Nephron progenitor cell (in vitro differentiated cells): Measurements from ENCODE around the gene RALGAPB.
A peak's percentile ranks its signal among the peaks of the same experiment; 100 is the strongest.

Source experiments
- DNase-seq: peaks from one replicate; pipeline ENCODE4 v3.0.0; 2021
- H3K27ac Mint-ChIP-seq: 2 replicates; pipeline ENCODE4 v1.8.0; 2021; ENCODE audit warnings: mild to moderate bottlenecking, moderate library complexity, mixed read lengths
- H3K27me3 Mint-ChIP-seq: 2 replicates; pipeline ENCODE4 v1.8.0; 2021; ENCODE audit warnings: mild to moderate bottlenecking, low read depth, mixed read lengths; ENCODE audit not compliant: poor library complexity
- H3K36me3 Mint-ChIP-seq: 2 replicates; pipeline ENCODE4 v1.8.0; 2021; ENCODE audit warnings: low read depth, mixed read lengths
- H3K4me1 Mint-ChIP-seq: 2 replicates; pipeline ENCODE4 v1.8.0; 2021; ENCODE audit warnings: mixed read lengths
- H3K4me3 Mint-ChIP-seq: 2 replicates; pipeline ENCODE4 v1.8.0; 2021; ENCODE audit warnings: mild to moderate bottlenecking, moderate library complexity, mixed read lengths
- H3K9me3 Mint-ChIP-seq: 2 replicates; pipeline ENCODE4 v1.8.0; 2021; ENCODE audit warnings: mild to moderate bottlenecking, moderate library complexity, mixed read lengths
- CTCF ChIP-seq: fragments of 200-600 bp; sonication (generic); IDR thresholded peaks from 2 replicates; pipeline ENCODE4 v1.5.0; 2021; ENCODE audit warnings: antibody characterized with exemption

Gene RALGAPB

GRCh38 chr20:38566036-38566598 is 93.5 kb downstream of the RALGAPB start:
- Mint-ChIP-seq H3K4me1 (no peaks in the 10 kb centered on the region), H3K27me3 (no peaks in the 10 kb centered on the region), H3K4me3 (no peak overlapping the region), H3K9me3 (no peaks in the 10 kb centered on the region), H3K27ac (no peak overlapping the region), H3K36me3 (peaks cover 32% of the 10 kb centered on the region)
- DNase-seq, result no peak
- no peak for TF ChIP-seq CTCF

DNA sequence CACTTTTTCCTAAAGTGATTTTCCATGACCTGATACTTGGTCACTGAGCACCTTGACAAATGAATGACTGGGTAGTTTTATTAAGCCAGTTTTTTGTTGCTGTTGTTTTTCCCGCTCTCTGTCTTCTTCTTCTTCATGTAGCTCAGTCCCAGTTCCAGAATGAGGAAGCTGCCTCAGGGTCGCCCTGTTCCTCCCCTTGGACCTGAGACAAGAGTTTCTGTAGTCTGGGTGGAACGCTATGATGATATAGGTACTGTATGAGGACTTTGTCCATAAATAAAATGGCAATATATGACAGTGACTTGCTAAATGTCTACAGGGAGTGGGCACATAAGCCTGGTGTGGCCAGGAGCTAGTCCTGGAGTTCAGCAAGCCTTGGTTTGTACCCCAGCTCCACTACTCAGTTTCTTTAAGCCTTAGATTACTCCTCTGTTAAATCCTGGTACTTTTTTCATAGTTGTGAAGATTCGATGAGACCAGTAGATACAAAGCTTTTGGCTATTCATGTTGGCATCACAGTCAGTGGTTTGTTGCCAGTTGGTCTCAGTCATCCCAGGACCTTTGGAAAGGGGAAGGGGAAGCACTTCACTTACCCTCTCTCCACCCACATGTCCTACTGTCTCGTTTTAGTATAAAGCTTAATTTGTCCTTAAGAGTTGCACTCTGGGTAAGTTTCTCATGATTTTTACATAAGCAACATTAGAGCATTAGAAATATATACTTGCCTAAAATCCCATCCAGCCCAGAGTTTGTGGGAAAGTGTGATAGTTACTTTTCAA is 97.3 kb downstream of the RALGAPB start:
- Mint-ChIP-seq H3K36me3 (peaks cover 32% of the 10 kb centered on the region), H3K9me3 (no peaks in the 10 kb centered on the region), H3K27ac (no peak overlapping the region), H3K4me1 (no peaks in the 10 kb centered on the region), H3K27me3 (no peaks in the 10 kb centered on the region), H3K4me3 (no peak overlapping the region)
- no peak for DNase-seq
- no peak for TF ChIP-seq CTCF

DNA sequence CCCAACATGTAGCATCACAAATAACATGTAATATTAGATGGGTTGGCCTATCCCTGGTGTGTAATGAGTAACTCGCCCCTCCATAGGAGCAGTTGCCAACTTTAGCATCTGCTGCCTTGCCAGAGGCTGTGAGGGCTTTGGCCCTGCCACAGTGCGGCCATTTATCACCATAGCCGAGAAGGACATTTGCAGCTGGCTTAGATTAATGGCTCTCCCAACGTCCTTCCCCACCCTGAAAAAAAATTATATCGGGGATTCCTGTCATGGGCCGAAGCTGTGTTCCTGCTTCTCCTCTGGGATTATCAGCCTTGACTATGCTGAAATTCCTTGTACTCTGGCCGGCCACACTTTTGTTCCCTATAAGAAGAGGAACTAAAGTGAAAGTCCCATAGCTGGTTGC is 100.8 kb downstream of the RALGAPB start:
- no peak overlapping the region for H3K4me3 Mint-ChIP-seq
- no peaks in the 10 kb centered on the region for H3K4me1 Mint-ChIP-seq
- H3K9me3 Mint-ChIP-seq, result no peaks in the 10 kb centered on the region
- DNase-seq, result no peak
- TF ChIP-seq CTCF, result no peak
- H3K27ac Mint-ChIP-seq, result peak overlapping the region; percentile 36
- peaks cover 46% of the 10 kb centered on the region for H3K36me3 Mint-ChIP-seq
- no peaks in the 10 kb centered on the region for H3K27me3 Mint-ChIP-seq

DNA sequence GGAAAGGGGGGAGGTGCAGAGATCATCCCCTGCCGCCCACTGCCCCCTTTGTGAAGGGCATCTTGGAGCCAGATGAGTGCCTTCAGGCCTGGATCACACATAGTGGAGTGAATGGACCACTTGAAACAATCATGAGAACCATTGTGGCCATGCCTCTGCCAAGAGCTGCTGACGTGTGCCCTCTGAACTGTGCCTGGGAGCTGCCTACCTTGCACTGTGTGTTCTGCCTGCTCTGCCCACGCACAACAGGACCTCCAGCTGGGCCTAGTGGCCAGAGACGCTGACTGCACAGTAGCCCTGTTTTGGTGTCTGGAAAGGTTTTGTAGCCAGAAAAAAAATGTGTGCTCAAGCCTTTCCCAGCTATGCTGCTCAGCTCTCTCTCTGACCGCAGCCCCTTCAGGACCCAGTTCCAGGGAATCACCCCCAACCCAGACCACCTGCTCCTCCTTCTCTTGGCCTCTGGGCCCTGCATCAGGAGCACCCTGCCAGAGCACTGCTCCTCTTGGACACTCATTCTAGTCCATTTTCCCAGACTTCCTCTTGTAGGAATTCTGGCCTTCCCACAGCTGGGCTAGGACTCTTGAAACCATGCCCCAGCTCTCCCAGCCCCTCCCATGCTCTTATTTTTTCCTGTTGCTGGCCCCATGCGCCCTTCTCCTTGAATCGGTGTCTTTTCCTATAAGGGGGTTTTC is 106.7 kb downstream of the RALGAPB start:
- H3K9me3 Mint-ChIP-seq, result no peaks in the 10 kb centered on the region
- no peak overlapping the region for H3K4me3 Mint-ChIP-seq
- H3K27ac Mint-ChIP-seq, result no peak overlapping the region

GRCh38 chr20:38579921-38580320 is 107.3 kb downstream of the RALGAPB start:
- TF ChIP-seq CTCF, result no peak
- H3K4me1 Mint-ChIP-seq, result peaks cover 17% of the 10 kb centered on the region
- DNase-seq, result no peak
- H3K27ac Mint-ChIP-seq, result no peak overlapping the region
- peaks cover 19% of the 10 kb centered on the region for H3K36me3 Mint-ChIP-seq
- no peak overlapping the region for H3K4me3 Mint-ChIP-seq
- H3K27me3 Mint-ChIP-seq, result peaks cover 5% of the 10 kb centered on the region
- no peaks in the 10 kb centered on the region for H3K9me3 Mint-ChIP-seq

More for the DNA sequence above, 106.7 kb downstream of the RALGAPB start:
- peaks cover 24% of the 10 kb centered on the region for H3K36me3 Mint-ChIP-seq
- TF ChIP-seq CTCF, result no peak
- DNase-seq, result no peak
- peaks cover 17% of the 10 kb centered on the region for H3K4me1 Mint-ChIP-seq
- H3K27me3 Mint-ChIP-seq, result peaks cover 5% of the 10 kb centered on the region
